SK-N-SH (cell line): ENCODE measurements around the gene SLC15A1. TPM values are rescaled to one million over a fixed set of nuclear protein-coding genes. Genes with fewer than 3 reads are reported as not detected.

ENCODE experiments used
- CTCF ChIA-PET: fragments of 300-600, 350-600 bp; formaldehyde crosslinking; extraction: SDS; loops from one replicate; lab custom pipeline; 2021; lab: Yijun Ruan, JAX
- POLR2A ChIA-PET: fragments of 350-600 bp; sonication (Branson Sonifier 250); formaldehyde crosslinking; extraction: SDS; loops from one replicate; lab custom pipeline; 2020; ENCODE audit warnings: antibody characterized with exemption, inconsistent platforms; lab: Yijun Ruan, JAX
- DNase-seq: peaks from one replicate; pipeline ENCODE4 v3.0.0; 2012
- H2AFZ ChIP-seq: fragments of 200-600 bp; sonication (generic); 2 replicates; pipeline ENCODE4 v1.8.1; 2016; ENCODE audit warnings: antibody characterized with exemption, mild to moderate bottlenecking, low read depth
- H3F3A ChIP-seq: fragments of 200-600 bp; sonication (generic); replicated peaks from 2 replicates; pipeline ENCODE3; 2016; ENCODE audit warnings: antibody characterized with exemption, mild to moderate bottlenecking; ENCODE audit not compliant: insufficient read depth
- H3K27ac ChIP-seq, 2 experiments: fragments of 200-500 bp in 1 of 2; fragments of 200-600 bp in 1 of 2; sonication (Bioruptor generic) in 1 of 2; sonication (generic), shearing (Covaris generic) in 1 of 2; 2 replicates each; pipeline versions ENCODE4 v1.5.1 to v1.6.1; 2014 to 2016; ENCODE audit warnings: low read depth in 2 of 2, inconsistent platforms in 1 of 2, low read length in 1 of 2, mild to moderate bottlenecking in 1 of 2, mixed read lengths in 1 of 2
- H3K27me3 ChIP-seq: fragments of 200-600 bp; sonication (generic), shearing (Covaris generic); 2 replicates; pipeline ENCODE4 v1.6.1; 2016; ENCODE audit warnings: mixed run types; ENCODE audit not compliant: insufficient read depth
- H3K36me3 ChIP-seq, 2 experiments: fragments of 200-500 bp in 1 of 2; fragments of 200-600 bp in 1 of 2; sonication (Bioruptor generic) in 1 of 2; sonication (generic) in 1 of 2; replicated peaks in 1 of 2; 2 replicates each; pipeline versions ENCODE3 to v1.5.1; 2014 to 2016; ENCODE audit warnings: low read length in 1 of 2, mild to moderate bottlenecking in 1 of 2; ENCODE audit not compliant: insufficient read depth in 2 of 2, control insufficient read depth in 1 of 2
- H3K4me1 ChIP-seq, 2 experiments: fragments of 200-500 bp in 1 of 2; fragments of 200-600 bp in 1 of 2; sonication (Bioruptor generic) in 1 of 2; sonication (generic), shearing (Covaris generic) in 1 of 2; 2 replicates each; pipeline versions ENCODE4 v1.5.1 to v1.6.1; 2014 to 2016; ENCODE audit warnings: low read depth in 1 of 2, low read length in 1 of 2, mixed run types in 1 of 2; ENCODE audit not compliant: insufficient read depth in 2 of 2, control insufficient read depth in 1 of 2
- H3K4me2 ChIP-seq: fragments of 200-600 bp; sonication (generic), shearing (Covaris generic); 2 replicates; pipeline ENCODE4 v1.6.1; 2017; ENCODE audit warnings: mixed run types
- H3K4me3 ChIP-seq, 2 experiments: fragments of 200-500 bp in 1 of 2; fragments of 200-600 bp in 1 of 2; sonication (Bioruptor generic) in 1 of 2; sonication (generic), shearing (Covaris generic) in 1 of 2; 2 replicates each; pipeline versions ENCODE4 v1.5.1 to v1.8.1; 2014 to 2016; ENCODE audit warnings: low read depth in 2 of 2, inconsistent platforms in 1 of 2, low read length in 1 of 2, mild to moderate bottlenecking in 1 of 2, mixed read lengths in 1 of 2, moderate library complexity in 1 of 2
- H3K79me2 ChIP-seq: fragments of 200-600 bp; sonication (generic); 2 replicates; pipeline ENCODE4 v1.8.1; 2017; ENCODE audit warnings: mild to moderate bottlenecking; ENCODE audit not compliant: insufficient read depth
- H3K9ac ChIP-seq: fragments of 200-600 bp; sonication (generic); 2 replicates; pipeline ENCODE4 v1.6.1; 2017; ENCODE audit warnings: mixed run types
- H3K9me2 ChIP-seq: fragments of 200-600 bp; sonication (generic); 2 replicates; pipeline ENCODE4 v1.6.1; 2017; ENCODE audit warnings: mixed run types
- H3K9me3 ChIP-seq: fragments of 200-600 bp; sonication (generic); 2 replicates; pipeline ENCODE4 v1.6.1; 2017; ENCODE audit warnings: mixed run types, mild to moderate bottlenecking, moderate library complexity
- H4K20me1 ChIP-seq: fragments of 200-600 bp; sonication (generic); 2 replicates; pipeline ENCODE4 v1.6.1; 2017; ENCODE audit warnings: mild to moderate bottlenecking, mixed run types; ENCODE audit not compliant: insufficient read depth
- CHD2 ChIP-seq: fragments of 150-350 bp; IDR thresholded peaks from 2 replicates; pipeline ENCODE4 v1.6.1; 2018; ENCODE audit warnings: low read length; ENCODE audit not compliant: partially characterized antibody
- MXI1 ChIP-seq: IDR thresholded peaks from 2 replicates; pipeline ENCODE4 v1.6.1; 2012; ENCODE audit warnings: mild to moderate bottlenecking, low read depth, low read length, improper control_type of control experiment
- RAD21 ChIP-seq: IDR thresholded peaks from 2 replicates; pipeline ENCODE4 v1.6.1; 2012; ENCODE audit warnings: mild to moderate bottlenecking, low read length
- RFX5 ChIP-seq: IDR thresholded peaks from 2 replicates; pipeline ENCODE4 v1.6.1; 2012; ENCODE audit warnings: mild to moderate bottlenecking, improper control_type of control experiment, low read length
- SIN3A ChIP-seq: IDR thresholded peaks from 2 replicates; pipeline ENCODE4 v1.6.1; 2012; ENCODE audit warnings: low read depth, mild to moderate bottlenecking, low read length, moderate library complexity, borderline replicate concordance
- SMC3 ChIP-seq: IDR thresholded peaks from 2 replicates; pipeline ENCODE4 v1.6.1; 2012; ENCODE audit warnings: low read depth, low read length, improper control_type of control experiment
- TCF12 ChIP-seq: IDR thresholded peaks from 2 replicates; pipeline ENCODE4 v1.4.0; 2012
- TEAD4 ChIP-seq: IDR thresholded peaks from 2 replicates; pipeline ENCODE4 v1.4.0; 2012; ENCODE audit warnings: mild to moderate bottlenecking, borderline replicate concordance; ENCODE audit not compliant: insufficient read depth
- WGBS: methylation state at CpG from one replicate; pipeline ENCODE4 v1.1.6; 2017; ENCODE audit warnings: low lambda C conversion rate; 5-methylcytosine and 5-hydroxymethylcytosine counted together
- polyA plus RNA-seq, 3 experiments: library from polyadenylated mRNA; depleted of rRNA; stranded (reverse); fragments of >200 nt; gene quantifications; 2 replicates each; pipeline ENCODE4 v1.2.3, GENCODE V29; 2012
- TF ChIP-seq, protein P1 (sequence below): fragments of 150-350 bp; IDR thresholded peaks from 2 replicates; pipeline ENCODE4 v1.6.1; 2016; ENCODE audit warnings: mild to moderate bottlenecking, low read depth, low read length
- TF ChIP-seq, protein P2 (sequence below): IDR thresholded peaks from 2 replicates; pipeline ENCODE4 v1.4.0; 2012; ENCODE audit warnings: low read depth, borderline replicate concordance

SLC15A1 gene, protein sequence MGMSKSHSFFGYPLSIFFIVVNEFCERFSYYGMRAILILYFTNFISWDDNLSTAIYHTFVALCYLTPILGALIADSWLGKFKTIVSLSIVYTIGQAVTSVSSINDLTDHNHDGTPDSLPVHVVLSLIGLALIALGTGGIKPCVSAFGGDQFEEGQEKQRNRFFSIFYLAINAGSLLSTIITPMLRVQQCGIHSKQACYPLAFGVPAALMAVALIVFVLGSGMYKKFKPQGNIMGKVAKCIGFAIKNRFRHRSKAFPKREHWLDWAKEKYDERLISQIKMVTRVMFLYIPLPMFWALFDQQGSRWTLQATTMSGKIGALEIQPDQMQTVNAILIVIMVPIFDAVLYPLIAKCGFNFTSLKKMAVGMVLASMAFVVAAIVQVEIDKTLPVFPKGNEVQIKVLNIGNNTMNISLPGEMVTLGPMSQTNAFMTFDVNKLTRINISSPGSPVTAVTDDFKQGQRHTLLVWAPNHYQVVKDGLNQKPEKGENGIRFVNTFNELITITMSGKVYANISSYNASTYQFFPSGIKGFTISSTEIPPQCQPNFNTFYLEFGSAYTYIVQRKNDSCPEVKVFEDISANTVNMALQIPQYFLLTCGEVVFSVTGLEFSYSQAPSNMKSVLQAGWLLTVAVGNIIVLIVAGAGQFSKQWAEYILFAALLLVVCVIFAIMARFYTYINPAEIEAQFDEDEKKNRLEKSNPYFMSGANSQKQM
- polyA plus RNA-seq (2012; rRNA removed), result not detected in 2 replicates
- polyA plus RNA-seq (2012; cell fraction: cytosol; rRNA removed), result not detected in 2 replicates
- not detected in 2 replicates for polyA plus RNA-seq (2012; cell fraction: nucleus; rRNA removed)

DNA sequence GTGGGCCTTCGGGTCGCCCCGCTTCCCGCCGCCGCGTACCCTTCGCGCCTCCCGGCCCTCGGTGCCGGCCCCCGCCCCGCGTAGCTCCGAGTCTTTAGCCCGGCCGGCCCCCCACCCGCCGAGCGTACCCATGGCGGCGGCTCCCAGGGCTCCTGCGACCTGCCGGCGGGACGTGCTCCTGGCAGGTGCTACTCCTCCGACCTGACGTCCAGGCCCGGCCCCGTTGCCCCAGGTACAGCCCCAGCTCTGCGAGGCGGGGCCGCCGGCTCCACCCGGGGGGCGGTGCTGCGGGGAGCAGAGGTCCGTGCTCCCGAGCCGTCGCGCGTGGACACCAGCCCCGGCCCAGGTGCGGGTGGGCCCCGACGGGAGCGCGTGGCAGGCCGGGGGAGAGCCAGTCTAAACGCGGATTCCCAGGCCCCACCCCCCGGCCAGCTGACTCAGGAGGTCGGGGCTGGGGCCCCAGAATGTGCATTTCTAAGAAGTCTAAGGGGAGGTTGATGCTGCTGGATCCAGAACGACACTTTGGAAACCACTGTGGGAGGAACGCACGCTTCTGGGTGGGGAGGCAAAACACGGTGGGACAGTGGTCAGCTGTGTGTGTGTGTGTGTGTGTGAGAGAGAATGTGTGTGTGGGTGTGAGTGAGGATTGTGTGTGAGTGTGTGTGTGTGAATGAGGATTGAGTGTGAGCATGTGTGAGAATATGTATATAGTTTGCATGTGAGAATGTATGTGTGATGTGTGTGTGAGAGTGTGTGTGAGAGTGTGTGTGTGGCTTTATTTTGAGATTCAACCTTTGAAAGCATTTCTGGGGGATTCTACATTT lies at the start of gene SLC15A1:
Gene SLC15A1, minus strand, starts transcription at position 206 of the 824 bp plus-strand sequence. Its CDS starts 74 bp downstream, at position 132.
- no peak for TF ChIP-seq CHD2
- TF ChIP-seq RAD21, result no peak
- TF ChIP-seq, protein P1, sequence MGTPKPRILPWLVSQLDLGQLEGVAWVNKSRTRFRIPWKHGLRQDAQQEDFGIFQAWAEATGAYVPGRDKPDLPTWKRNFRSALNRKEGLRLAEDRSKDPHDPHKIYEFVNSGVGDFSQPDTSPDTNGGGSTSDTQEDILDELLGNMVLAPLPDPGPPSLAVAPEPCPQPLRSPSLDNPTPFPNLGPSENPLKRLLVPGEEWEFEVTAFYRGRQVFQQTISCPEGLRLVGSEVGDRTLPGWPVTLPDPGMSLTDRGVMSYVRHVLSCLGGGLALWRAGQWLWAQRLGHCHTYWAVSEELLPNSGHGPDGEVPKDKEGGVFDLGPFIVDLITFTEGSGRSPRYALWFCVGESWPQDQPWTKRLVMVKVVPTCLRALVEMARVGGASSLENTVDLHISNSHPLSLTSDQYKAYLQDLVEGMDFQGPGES, result no peak
- TF ChIP-seq, protein P2, sequence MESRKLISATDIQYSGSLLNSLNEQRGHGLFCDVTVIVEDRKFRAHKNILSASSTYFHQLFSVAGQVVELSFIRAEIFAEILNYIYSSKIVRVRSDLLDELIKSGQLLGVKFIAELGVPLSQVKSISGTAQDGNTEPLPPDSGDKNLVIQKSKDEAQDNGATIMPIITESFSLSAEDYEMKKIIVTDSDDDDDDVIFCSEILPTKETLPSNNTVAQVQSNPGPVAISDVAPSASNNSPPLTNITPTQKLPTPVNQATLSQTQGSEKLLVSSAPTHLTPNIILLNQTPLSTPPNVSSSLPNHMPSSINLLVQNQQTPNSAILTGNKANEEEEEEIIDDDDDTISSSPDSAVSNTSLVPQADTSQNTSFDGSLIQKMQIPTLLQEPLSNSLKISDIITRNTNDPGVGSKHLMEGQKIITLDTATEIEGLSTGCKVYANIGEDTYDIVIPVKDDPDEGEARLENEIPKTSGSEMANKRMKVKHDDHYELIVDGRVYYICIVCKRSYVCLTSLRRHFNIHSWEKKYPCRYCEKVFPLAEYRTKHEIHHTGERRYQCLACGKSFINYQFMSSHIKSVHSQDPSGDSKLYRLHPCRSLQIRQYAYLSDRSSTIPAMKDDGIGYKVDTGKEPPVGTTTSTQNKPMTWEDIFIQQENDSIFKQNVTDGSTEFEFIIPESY, result no peak
- TF ChIP-seq TCF12, result no peak
- no peak for TF ChIP-seq SIN3A
- no peak for TF ChIP-seq MXI1
- no peak for TF ChIP-seq RFX5
- TF ChIP-seq TEAD4, result no peak
- TF ChIP-seq SMC3, result no peak
- H3K36me3 ChIP-seq, result no peaks in the 10 kb centered on the region
- H2AFZ ChIP-seq, result peak within 1 kb of the TSS; percentile 46; the same call in 1 of the 2 replicates
- H3K4me3 ChIP-seq, result peak within 1 kb of the TSS in 1 of 2 experiments; percentile 36; a peak in 2 of 4 replicates
- ChIA-PET CTCF (interaction anchor here (0.6 to 1.2 kb wide), 3 partner anchors 271 to 897 kb away, joined by 3 to 4 read pairs (median 3); no protein-coding TSS in a partner anchor), POLR2A (interaction anchor here (0.7 kb wide), 1 partner anchor 180 kb away, joined by 3 read pairs; no protein-coding TSS in a partner anchor)
- H3F3A ChIP-seq, result no peaks in the 10 kb centered on the region
- peaks cover 32% of the 10 kb centered on the region for H3K27me3 ChIP-seq
- no peaks in the 10 kb centered on the region for H3K79me2 ChIP-seq
- H3K9ac ChIP-seq, result no peak within 1 kb of the TSS
- peak; percentile 70 for DNase-seq
- no peaks in the 10 kb centered on the region for H4K20me1 ChIP-seq
- peaks cover 0 to 7% of the 10 kb centered on the region in 2 experiments; a peak in 1 of 4 replicates for H3K4me1 ChIP-seq
- no peaks in the 10 kb centered on the region for H3K9me2 ChIP-seq
- WGBS, result 13% methylated on average over 7 of the region's 59 CpGs
- no peak within 1 kb of the TSS for H3K27ac ChIP-seq
- peak within 1 kb of the TSS; percentile 44; the same call in 1 of the 2 replicates for H3K4me2 ChIP-seq
- no peaks in the 10 kb centered on the region for H3K9me3 ChIP-seq
